NCI-H1436 treated with DMSO at 0.1 percent for 48 hours (cell line): ENCODE measurements around the gene EVPL.

Source experiments
- DNase-seq: peaks from one replicate; lab custom pipeline; 2025; lab: John Stamatoyannopoulos, UW

The EVPL gene

GRCh38 chr17:76017481-76018339, 9.4 kb downstream of the EVPL start:
- no peak for DNase-seq

- DNase-seq = peak; percentile 23
Observed at GRCh38 chr17:76014925-76015261, 12.2 kb downstream of the EVPL start.

DNA sequence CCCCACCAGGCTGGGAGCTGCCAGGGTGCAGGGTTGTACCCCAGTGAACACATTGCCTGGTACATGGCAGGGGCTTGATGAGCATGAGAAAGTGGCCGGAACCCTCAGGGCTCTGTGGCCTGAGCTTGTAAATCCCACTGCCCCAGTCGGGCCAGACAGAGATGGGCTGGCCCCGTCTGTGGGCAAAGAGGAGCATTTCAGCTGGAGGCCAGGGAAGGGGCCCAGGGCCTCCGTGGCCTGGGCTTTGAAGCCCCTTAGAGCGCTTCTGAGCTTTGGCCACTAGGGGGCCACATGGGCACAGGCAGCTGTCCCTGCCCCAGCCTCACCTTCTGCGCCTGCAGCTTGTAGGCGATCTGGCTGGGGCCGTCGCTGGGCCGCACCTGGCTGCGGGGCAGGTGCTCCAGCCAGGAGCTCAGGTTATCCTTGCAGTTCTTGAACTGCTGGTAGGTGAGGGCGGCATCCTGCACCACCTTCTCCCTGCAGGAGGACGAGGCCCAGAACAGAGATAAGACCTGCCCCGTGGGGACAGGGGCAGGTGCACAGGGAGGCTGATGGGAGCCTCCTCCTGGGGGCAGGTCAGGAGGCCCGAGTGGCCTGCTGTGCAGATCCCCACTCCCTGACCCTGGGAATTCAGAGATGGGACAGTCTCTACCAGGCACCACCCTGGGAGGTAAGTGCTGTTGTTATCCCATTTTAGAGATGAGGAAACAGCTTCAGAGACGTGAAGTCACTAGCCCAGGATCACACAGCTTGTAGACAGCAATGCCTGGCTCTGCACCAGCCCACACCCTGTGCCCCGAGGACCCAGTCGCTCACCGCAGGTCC, 12.8 kb downstream of the EVPL start:
- DNase-seq = peak; percentile 44

DNA sequence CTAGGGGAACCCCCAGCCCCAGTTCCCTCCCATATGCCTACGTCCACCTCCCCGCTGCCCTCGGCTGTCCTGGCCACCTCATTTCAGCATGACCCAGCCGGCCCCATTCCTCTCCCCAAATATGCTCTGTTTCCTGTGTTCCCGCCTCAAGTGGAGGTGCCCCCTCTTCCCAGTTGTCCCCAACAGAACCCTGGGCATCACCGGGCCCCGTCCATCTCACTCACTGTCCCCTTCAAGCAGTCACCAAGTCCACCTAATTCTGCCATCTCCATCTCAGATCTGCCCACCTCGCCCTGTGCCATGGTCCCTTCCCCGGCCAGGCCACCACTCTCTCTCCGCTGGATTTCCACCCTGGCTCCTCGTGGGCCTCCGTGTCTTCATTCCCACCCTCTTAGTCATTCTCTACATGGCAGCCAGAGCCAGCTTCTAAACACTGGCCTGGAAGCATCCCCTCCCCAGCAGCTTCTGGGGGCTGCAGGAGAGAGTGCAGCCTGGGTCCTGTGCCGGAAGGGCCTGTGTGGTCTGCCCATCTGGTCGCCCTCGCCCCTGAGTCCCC, 13.7 kb downstream of the EVPL start:
- no peak for DNase-seq

DNA sequence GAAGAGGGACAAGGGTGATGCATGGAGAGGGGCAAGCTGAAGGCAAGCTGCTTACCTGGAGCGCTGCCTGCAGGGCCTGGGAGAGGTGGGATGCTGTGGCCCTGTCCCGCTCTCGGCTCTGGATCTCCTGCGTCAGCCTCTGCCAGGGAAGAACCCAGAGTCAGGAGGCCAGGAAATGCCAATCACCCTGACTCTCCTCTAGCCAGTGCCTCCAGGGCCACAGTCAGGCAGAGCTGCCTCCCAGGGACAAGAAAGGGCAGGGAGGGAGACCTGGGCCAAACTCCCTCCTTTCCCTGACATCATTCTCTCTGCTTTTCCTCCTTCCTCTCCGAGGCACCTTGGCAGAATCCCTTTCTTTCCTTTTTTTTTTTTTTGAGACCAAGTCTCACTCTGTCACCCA, 15.2 kb downstream of the EVPL start:
- no peak for DNase-seq

- no peak for DNase-seq
Observed at GRCh38 chr17:76009969-76010661, 17.0 kb downstream of the EVPL start.

DNA sequence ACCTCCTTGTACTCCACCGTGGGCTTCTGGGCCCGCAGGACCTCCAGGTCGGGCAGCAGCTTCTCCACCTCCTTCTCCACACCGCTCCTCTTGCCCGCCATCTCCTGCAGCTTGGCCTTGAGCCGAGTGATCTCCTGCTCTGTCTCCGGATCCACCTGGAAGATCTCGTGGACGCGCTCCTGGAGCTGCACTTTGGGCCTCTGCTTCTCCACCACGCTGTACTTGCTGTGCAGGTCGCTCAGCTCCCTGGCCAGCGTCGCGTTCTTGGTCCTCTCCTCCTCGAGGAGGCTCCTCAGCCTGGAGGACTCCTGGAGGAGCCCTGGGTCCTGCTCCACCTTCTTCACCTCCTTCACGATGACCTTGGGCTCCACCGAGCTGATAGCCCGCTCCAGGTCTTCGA, 17.7 kb downstream of the EVPL start:
- DNase-seq = no peak

DNA sequence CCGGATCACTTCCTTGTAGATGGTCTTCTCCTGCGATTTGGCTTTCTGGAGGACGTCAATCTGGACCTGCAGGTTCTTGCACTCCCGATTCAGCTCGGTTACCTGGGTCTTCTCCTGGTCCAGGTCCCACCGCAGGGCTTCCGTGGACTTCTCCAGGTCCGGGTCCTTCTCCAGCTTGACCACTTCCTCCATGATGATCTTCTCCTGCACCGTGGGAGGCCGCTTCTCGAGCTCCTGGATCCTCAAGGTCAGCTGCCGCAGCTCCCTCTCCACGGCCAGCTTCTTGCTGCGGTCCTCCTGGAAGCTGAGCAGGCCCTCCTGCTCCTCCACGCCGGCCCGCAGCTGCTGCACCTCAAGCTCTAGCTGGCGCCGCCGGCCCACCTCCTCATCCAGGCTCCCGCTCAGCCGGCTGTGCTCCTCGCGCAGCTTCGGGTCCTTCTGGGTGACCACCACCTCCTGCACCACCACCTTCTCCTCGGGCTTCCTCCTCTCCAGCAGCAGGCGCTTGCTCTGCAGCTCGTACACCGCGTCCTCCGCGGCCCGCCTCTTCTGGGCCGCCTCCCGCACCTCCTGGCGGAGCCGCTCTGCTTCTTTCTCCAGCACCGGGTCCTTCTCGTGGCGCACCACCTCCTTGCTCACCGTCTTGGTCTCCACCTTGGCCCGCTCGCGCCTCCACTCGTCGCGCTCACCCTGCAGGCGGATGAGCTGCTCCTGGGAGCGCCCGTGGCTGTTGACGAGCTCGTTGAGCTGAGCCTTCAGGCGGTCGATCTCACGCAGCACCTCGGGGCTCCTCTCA, 18.3 kb downstream of the EVPL start:
- no peak for DNase-seq

DNA sequence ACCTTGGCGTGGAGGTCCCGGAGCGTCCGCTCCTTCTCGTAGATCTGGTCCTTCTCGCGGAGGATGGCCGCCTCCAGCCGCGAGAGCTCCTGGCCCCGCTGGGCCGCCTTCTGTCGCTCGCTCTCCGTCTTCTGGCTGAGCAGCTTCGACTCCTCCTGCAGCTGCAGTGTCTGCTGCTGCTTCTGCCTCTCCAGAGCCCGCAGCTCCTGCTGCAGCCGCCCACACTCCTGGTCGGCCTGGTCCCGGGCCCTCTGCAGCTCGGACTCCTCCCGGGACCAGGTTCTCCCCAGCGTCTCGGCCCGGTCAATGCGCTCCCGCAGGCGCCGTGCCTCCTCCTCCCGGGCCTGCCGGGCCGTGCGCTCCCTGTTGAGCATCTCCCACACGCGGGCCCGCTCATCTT, 18.9 kb downstream of the EVPL start:
- DNase-seq = no peak

DNA sequence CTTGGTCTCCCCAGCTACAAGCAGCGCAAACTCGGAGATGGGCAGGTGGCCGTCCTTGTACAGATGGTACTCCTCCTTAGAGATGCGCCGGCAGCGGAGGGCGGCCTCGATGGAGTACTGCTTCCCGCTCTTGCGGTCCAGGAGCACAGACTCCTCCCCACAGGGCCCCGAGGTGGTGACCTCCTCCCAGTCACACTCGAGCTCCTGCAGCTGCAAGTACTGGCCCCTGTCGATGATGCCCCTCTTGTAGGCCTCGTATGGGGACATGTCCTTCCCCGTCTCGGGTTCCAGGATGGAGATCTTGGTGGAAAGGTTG, 19.3 kb downstream of the EVPL start:
- no peak for DNase-seq

DNA sequence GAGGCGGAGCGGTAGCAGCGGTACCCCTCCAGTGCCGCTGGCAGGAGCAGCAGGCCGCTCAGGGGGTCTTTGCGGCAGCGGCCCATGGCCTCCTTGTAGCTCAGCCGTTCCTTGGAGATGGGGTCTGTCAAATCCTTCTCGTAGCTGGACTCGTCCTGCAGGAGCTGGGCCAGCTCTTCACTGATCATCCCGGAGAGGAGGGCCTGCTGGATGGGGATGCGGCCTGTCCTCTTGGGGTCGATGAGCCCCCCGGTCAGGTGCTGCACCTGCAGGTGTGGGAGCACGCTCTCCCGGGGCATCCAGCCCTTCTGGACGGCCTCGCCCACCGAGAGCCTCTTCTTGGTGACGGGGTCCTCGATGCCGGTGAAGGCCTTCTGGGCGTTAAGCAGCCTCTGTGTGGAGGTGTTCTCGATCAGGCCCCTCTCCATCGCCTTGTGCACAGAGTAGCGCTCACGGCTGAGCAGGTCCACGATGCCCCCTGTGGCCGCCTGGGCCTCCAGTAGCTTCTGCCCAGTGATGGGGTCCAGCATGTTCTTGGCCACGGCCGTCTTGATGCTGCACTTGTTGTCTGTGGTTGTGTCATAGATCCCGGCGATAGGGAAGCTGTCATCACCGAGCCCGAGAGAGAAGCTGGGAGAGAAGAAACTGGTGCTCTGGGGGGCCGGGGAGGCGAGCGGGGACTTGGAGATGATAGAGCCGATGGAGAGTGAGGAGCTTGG, 19.8 kb downstream of the EVPL start:
- no peak for DNase-seq

GRCh38 chr17:76005263-76006149, 21.6 kb downstream of the EVPL start:
- no peak for DNase-seq

DNA sequence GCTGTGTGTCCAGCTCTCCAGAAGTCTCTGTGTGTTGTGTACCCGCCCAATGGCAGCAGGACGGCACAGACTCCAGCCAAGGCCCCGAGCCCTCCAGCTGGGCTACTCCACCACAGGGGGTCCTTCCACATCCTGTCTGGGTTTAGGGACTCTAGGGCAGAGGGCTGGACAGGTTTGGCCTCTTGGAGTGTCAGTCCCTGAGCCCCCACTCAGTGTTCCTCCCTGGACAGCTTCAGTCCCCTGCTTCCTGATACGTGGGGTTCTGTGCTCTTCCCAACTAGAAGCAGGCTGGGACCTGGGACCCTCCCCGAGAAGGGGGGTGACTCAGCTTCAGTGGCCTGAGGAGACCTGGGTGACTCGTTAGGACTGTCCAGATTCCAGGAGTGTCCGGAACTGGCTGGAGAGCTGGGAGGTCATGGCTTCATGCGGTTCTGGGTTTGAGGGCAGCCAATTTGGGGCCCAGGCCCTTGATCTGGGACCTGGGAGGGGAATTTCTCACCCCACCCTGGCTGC, 22.3 kb downstream of the EVPL start:
- DNase-seq = no peak

- no peak for DNase-seq
Observed at GRCh38 chr17:76003915-76004314, 23.2 kb downstream of the EVPL start.

DNA sequence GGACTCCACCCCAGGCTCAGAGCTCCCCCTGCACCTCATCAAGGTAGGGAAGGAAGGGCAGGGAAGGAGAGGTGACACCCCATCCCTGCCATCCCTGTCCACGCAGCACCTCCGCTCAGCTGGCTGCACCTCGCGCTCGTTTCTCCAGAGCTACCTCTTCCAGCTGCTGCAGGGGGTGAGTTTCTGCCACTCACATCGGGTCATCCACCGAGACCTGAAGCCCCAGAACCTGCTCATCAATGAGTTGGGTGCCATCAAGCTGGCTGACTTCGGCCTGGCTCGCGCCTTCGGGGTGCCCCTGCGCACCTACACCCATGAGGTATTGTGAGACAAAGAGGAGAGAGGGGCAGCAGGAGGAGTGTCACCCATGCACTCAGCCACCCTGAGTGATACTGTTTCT, 25.0 kb downstream of the EVPL start:
- no peak for DNase-seq

DNA sequence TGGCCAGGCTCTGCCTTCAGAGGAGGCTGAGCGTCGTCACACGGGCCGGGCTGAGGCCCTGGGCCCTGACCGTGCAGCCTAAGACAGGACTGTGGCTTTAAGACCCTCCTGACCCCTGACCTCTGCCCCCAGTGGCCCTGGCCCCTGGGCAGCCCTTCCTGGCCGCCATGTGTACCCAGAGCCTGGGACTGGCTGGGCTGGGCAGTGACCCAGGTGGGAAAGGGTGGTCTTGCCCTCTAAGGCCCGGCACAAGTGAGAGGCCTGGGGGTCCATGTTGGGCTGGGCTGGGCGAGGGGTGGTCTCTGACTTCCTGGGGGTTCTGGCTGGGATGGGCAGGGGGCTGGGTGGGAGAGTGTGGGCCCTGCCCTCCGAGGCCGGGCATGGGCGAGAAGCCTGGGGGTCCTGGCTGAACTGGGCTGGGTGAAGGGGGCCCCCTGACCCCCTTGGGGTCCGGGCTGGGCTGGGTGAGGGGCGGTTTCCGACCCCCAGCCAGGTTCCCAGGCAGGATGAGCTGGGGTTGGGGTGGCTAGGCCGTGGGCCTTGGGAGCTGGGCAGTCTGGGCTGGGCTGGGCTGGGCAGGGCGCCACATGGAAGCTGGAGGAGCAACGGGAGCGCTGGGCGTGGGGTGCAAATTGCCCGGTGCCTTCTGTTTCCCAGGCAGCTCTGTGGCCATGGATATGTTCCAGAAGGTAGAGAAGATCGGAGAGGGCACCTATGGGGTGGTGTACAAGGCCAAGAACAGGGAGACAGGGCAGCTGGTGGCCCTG, 26.2 kb downstream of the EVPL start, which contains the start of gene CDK3:
TSS of gene CDK3 (plus strand) at position 101 of the 767 bp plus-strand sequence. CDS start at position 672, 571 bp downstream.
- no peak for DNase-seq

DNA sequence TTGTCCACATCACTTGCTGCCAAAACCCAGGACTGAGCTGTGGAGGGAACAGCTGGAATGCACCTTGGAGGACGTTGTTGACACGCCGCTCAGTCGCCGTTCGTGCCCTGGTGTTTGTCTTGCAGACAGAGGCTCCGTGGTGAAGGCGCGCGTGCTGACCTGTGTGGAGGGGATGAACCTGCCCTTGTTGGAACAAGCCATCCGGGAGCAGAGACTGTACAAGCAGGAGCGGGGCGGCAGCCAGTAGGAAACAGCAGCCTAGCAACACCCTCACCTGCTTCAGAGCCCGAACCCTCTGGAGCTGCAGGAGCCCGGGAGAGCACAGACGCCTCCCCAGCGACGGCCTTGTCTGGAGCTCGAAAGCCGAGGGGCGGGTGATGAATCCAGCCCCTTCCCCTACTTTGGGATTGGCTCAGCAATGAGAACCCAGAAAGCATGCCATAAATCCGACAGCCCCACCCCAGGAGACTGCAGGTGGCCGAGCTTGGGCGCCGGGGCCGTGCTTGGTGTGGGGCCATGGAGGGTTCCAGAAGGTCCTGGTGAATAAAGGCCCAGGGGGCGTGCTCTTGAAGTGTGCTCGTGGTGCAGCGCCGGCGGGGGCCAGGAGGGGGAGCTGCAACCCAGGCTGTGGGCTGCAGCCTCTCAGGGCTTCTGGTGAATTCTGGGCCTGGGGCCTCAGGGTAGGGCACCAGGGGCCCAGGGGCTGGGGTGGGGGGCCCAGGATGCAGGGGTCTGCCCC, 26.9 kb downstream of the EVPL start:
- DNase-seq = no peak

DNA sequence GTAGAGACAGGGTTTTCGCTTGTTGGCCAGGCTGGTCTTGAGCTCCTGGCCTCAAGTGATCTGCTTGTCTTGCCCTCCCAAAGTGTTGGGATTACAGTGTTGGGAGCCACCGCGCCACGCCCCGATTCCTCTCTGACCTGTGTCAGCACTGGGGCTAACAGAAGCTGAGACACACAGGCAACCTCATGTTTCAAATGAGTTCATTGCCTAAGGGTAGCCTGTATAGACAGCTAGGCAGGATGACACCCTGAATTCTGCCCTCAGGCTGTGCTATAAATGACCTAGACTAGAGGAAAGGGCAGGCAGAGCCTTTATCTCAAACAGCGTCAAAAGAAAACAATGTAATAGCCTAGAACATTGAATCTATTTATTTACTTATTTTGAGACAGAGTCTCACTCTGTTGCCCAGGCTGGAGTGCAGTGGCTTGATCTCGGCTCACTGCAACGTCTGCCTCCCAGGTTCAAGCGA, 28.7 kb downstream of the EVPL start:
- DNase-seq = no peak
